ENCODE measurements around the gene CD79B.
"Not testable (repeated sequence)": the region's sequence is repeated elsewhere in the genome, so short reads cannot be mapped to it uniquely, and the experiment has no call there.

Gene CD79B

DNA sequence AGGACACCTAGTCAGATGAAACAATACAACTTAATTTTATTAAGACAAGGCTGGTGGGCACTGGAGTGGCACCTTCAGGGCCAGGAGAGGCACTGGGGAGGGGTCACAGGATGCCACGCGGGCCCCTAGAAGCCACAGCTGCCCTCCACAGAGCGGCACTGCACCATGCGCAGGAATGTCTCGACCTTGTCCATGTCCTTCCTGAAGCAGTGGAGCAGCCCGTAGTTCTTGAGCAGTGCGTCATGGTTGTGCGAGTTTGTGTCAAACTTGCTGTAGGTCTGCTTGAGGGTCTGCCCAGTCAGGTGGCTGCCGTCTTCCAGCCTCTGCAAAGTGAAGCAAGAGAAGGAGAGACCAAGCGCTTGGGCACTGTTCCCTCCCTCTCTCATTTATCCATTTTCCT is 22.5 kb downstream of the CD79B start:
- DNase-seq, result not testable (repeated sequence)

- DNase-seq, result not testable (repeated sequence)
Measured at GRCh38 chr17:63907161-63907778, 24.9 kb downstream of the CD79B start.

GRCh38 chr17:63904796-63905195 is 27.3 kb downstream of the CD79B start:
- DNase-seq, result not testable (repeated sequence)

DNA sequence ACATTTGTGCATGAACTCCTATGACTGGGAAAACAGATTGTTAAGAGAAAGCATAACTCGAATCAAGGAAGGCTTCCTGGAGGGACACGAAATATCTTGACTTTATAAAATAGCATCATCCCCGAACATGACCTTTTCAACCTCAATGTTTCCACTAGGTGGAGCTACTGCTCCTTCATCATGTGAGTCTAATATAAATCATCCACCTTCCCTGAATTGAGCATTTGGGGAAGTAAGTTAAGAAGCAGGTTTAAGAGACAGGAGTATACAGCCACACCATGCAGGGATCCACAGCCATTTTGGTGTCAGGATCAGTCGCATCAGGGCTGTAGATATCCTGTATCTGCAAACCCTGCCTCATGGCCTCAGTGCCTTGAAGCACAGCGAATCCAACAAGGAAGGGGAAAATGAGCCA is 28.3 kb downstream of the CD79B start:
- not testable (repeated sequence) for DNase-seq

- DNase-seq, result not testable (repeated sequence)
Measured at GRCh38 chr17:63901971-63902370, 30.2 kb downstream of the CD79B start.

- not testable (repeated sequence) for DNase-seq
Measured at GRCh38 chr17:63898899-63899798, 33.0 kb downstream of the CD79B start.

DNA sequence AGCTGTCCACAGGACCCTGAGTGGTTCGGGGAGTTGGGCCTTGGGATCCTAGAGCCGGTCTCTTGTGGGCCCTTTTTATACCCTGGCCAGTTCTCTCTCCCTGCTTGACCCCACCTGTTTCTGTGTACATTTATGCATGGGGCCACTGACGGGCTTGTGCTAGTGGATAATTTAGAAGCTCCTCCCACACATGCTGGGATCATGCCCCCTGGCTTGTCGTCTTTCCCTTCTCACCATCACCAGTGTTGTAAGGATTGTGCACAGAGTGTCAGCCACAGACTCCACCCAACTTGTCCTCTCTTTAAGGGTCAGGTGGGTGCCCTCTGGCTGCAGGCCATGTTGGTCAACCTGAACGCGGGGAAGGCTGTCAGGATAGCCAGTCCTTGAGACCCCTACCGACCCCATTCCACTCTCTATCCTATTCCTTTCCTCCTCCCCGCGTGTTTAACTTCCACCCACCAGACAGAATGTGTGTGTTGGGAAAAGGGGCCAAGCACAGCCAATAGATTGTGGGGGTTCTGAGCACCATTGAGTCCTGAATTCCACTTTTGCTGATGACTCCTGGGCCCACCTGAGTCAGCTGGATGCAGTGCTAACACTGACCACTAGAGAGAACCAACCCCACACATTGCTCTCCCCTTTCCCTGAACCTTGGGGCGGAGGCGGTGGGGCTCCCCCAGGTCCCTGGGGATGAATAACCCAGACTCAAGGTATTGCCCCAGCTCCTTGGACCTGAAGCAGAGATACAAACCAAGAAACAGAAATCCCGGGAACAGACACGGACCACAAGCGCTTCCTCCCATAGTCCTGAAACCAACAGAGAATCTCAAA is 35.4 kb downstream of the CD79B start, which contains the start of gene CSH1:
Gene CSH1 (minus strand): TSS at position 51 of the 831 bp plus-strand sequence. CDS start 63 bp downstream, outside the sequence.
- not testable (repeated sequence) for DNase-seq

DNA sequence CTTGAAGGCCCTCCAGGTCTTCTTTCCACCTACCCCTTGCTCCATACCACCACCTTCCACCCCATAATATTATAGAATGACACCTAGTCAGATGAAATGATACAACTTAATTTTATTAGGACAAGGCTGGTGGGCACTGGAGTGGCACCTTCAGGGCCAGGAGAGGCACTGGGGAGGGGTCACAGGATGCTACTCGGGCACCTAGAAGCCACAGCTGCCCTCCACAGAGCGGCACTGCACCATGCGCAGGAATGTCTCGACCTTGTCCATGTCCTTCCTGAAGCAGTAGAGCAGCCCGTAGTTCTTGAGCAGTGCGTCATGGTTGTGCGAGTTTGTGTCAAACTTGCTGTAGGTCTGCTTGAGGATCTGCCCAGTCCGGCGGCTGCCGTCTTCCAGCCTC is 37.3 kb downstream of the CD79B start:
- DNase-seq, result not testable (repeated sequence)

GRCh38 chr17:63894021-63894420 is 38.1 kb downstream of the CD79B start:
- DNase-seq, result not testable (repeated sequence)

DNA sequence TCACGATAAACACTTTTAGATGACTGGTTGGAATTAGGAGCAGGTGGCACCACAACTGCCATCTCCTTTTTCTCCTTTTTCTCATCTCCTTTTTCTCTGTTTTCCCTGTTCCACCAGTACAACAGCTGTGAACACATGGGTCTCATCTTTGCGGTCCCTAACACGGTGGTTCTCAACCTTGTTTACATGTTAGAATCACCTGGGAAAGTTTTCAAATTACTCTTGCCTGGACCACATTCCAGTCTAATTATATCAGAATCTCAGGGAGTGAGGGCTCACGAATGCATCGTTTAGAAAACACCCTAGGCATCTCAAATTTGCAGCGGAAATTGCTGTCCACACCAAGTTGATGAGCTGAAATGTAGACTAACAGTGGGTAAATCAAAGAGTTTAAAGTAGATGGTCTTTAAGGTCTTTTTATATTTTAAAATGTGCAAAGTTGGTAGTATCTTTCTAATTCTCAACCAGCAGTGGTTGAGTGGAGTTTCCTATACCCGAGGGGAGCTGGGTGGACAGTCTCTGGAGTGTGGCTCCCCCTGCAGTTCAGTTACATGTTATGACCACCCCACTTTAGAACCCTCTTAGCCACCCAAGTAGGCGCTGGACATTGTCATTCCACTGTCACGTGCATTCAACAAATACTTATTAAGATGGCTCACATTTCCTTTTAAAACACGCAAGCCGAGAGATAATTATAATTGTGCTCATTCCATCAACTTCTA is 39.7 kb downstream of the CD79B start:
- not testable (repeated sequence) for DNase-seq

DNA sequence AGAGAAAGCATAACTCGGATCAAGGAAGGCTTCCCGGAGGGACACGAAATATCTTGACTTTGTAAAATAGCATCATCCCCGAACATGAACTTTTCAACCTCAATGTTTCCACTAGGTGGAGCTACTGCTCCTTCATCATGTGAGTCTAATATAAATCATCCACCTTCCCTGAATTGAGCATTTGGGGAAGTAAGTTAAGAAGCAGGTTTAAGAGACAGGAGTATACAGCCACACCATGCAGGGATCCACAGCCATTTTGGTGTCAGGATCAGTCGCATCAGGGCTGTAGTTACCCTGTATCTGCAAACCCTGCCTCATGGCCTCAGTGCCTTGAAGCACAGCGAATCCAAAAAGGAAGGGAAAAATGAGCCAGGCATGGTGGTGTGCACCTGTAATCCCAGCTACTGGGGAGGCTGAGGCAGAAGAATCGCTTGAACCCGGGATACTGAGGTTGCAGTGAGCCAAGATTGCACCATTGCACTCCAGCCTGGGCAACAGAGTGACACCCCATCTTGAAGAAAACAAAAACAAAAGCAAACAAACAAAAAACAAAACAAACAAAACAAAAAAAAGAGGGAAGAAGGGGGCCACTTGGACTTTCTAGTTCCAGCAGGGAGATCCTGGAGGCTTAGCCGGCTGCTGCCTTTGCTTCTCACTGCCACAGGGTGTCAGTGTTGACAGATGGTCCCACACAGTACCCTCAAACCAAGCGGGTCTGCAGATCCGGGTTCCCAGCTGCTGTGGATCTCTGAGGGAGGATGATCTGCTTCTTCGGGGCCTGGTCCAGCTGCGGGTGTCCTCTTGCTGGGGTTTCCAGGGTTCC is 42.9 kb downstream of the CD79B start:
- DNase-seq, result not testable (repeated sequence)

- DNase-seq, result not testable (repeated sequence)
Measured at GRCh38 chr17:63885119-63885518, 47.0 kb downstream of the CD79B start.

DNA sequence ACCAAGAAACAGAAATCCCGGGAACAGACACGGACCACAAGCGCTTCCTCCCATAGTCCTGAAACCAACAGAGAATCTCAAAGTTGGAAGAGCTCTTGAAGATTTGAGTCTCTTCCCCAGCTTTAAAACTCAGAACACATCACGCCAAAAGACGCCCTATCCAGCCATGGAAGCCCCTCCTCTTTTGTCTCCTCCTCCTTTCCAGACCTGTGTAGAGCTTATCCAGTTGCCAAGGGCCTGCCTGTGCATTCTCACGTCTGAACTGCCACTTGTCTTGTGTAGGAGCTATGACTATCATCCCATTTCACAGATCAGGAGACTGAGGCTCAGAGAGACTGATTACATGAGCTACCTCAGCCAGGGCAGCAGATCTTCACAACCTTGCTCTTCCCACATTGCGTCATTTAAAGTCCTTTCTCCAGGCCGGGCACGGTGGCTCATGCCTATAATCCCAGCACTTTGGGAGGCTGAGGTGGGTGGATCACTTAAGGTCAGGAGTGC is 49.5 kb downstream of the CD79B start:
- not testable (repeated sequence) for DNase-seq

GRCh38 chr17:63881935-63882601 is 50.1 kb downstream of the CD79B start, which contains the start of gene GH2:
TSS of gene GH2 (minus strand) at chr17:63881944. CDS start at chr17:63881801, 143 bp downstream.
- DNase-seq, result no peak

DNA sequence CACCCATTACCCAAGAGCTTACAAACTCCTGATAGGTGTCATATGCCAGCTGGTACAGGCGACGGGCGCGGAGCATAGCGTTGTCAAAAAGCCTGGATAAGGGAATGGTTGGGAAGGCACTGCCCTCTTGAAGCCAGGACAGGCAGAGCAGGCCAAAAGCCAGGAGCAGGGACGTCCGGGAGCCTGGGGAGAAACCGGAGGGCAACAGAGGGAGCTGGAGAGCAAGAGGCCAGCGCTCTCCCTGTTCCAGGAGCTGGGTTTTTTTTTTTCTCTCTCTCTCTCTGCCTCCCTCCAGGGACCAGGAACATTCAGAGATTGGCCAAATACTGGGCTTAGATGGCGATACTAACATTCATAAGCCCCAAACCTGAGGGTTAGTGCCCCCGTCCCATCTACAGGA is 50.8 kb downstream of the CD79B start:
- DNase-seq, result not testable (repeated sequence)

- DNase-seq, result no peak
Measured at GRCh38 chr17:63880706-63881105, 51.4 kb downstream of the CD79B start.

All from GF-D8 (cell line).